NCI-H526 (cell line): ENCODE measurements around the gene F8A3.
"Not testable (repeated sequence)": the region's sequence is repeated elsewhere in the genome, so short reads cannot be mapped to it uniquely, and the experiment has no call there.

Experiments used
- DNase-seq, 2 experiments: peaks; one replicate each; lab custom pipeline; 2025; lab: John Stamatoyannopoulos, UW

F8A3 gene

DNA sequence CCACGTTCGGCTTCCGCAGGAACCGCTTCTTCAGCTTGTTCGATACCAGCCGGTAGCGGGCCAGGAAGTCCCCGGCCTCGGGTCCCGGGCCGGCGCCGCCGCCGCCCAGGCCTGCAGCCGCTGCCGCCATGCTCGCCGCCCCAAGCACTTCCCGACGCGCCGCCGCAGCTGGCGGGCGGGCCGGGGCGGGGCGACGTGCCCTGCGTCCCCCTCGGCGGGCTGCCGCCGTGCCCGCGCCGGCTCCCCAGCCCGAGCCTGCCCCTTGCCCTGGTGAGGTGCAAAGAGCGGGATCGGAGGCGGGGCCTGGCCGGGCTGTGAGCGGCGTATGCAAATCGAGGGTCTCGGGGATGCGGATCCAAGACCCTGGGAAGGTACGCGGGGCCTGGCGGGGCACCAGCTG, at the start of gene F8A3:
Gene F8A3, minus strand, starts transcription at position 150 of the 400 bp plus-strand sequence. Its CDS starts 20 bp downstream, at position 130.
- DNase-seq = not testable (repeated sequence)

DNA sequence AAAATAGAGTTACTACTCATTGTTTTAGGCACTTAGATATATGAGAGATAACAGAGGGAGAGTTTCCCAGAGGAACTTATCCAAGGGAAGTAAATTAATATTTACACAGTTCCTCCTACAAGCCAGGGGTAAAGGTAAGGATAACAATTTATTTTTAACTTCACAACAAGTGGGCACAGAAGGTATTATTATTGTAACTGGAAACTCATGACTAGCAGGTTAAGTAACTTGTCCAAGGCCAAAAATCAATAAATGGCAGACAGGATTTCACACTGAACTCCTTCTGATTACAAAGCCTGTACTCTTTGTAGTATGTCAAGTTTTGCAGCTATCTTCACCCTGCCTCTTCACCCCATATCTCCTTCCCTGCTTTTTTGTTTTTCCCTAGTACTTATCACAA, 46.9 kb upstream of the F8A3 start:
- DNase-seq = no peak

- DNase-seq = not testable (repeated sequence)
Measured at GRCh38 chrX:155495134-155495533, 36.7 kb upstream of the F8A3 start.

GRCh38 chrX:155491421-155491820, 33.0 kb upstream of the F8A3 start:
- DNase-seq = not testable (repeated sequence)

- DNase-seq = not testable (repeated sequence)
Measured at GRCh38 chrX:155477136-155477535, 18.7 kb upstream of the F8A3 start.

- DNase-seq = not testable (repeated sequence)
Measured at GRCh38 chrX:155466269-155466938, 8.0 kb upstream of the F8A3 start.

GRCh38 chrX:155460501-155460900, 2.1 kb upstream of the F8A3 start:
- not testable (repeated sequence) for DNase-seq

- not testable (repeated sequence) for DNase-seq
Measured at GRCh38 chrX:155457761-155458447, 516 bp downstream of the F8A3 start.

DNA sequence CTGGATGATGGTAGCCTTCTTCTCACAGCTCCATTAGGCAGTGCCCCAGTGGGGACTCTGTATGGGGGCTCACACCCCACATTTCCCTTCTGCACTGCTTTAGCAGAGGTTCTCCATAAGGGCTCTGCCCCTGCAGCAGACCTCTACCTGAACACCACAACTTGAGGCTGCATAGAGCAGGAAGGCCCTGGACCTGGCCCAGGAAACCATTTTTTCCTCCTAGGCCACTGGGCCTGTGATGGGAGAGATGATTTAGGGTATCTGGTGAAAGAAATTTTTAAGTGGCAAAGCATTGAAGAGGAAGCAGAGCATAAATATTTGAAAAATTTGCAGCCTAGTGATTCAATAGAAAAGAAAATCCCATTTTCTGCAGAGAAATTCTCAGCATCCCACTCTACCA, 17.3 kb downstream of the F8A3 start:
- no peak for DNase-seq

DNA sequence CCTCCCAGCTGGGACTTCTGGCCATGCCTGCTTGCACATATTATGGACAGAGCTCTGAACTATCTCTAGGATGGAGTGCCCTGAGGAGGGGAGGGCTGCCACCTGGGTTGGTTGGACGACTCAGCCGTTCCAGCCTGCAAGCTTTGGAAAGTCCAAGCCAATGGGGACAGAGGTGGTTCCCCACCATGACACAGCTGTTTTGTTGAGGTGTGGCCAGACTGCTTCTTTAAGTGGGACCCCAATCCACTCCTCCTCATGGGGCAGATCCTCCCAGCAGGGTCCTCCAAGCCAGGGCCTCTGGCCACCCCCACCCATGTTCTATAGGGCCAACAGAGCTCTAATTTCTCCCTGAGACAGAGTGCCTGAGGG, 22.7 kb downstream of the F8A3 start:
- DNase-seq = no peak

DNA sequence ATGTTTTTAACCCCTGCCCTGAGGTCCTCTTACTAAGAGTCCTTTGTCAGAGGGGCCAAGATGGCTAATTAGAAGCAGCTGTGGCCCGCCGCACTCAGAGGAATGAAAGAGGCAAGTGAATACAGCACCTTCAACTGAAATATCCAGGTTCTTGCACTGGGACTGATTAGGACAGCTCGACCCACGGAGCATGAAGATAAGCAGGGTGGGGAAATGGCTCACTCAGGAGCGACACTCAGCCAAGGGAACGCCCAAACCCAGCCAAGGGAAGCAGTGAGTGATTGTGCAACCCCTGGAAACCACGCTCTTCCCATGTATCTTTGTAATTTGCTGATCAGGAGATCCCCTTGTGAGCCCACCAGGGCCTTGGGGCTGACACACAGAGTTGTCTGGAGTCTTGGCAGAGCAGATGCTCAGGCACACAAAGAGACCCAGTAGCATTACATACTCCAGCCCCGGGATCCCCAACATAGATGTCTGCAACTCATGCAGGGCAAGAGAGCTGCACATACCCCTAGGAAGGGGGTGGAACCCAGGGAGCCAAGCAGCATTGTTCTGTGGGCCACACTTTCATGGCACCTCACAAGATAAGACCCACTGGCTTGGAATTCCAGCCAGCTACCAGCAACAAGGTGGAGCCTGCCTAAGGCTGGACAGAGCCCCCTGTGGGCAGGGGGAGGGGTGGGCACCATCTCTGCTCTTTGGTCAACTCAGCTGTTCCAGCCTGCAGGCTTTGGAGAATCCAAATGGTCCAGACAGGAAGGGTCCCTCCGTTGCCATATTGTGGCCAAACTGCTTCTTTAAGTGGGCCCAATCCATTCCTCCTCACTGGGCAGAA, 23.3 kb downstream of the F8A3 start:
- DNase-seq = no peak

- no peak for DNase-seq
Measured at GRCh38 chrX:155417769-155418168, 40.7 kb downstream of the F8A3 start.
